H1 (cell line): Measurements from ENCODE around the gene C2orf80. TPM values are rescaled to one million over a fixed set of nuclear protein-coding genes. Genes with fewer than 3 reads are reported as not detected.

Experiments
- CTCF ChIA-PET: fragments of 300-600 bp; sonication (Branson Sonifier 250); formaldehyde crosslinking; loops from one replicate; lab custom pipeline; 2021; ENCODE audit not compliant: partially characterized antibody; lab: Charles Lee
- POLR2A ChIA-PET: fragments of 300-600 bp; sonication (Branson Sonifier 250); formaldehyde crosslinking; loops from one replicate; lab custom pipeline; 2021; ENCODE audit warnings: inconsistent platforms; ENCODE audit not compliant: partially characterized antibody; lab: Charles Lee
- DNase-seq, 2 experiments: peaks; one replicate each; pipeline versions ENCODE4 v3.0.0 to v3.0.0-alpha.2; 2010 to 2022; ENCODE audit warnings: low spot score in 2 of 2, low read depth in 1 of 2, mixed read lengths in 1 of 2
- FAIRE-seq: peaks from 2 replicates; lab custom pipeline; 2011; peaks lifted over from hg19 to GRCh38; lab: Jason Lieb, UNC
- H2AFZ ChIP-seq: 2 replicates; pipeline ENCODE4 v1.8.1; 2012; ENCODE audit warnings: low read length, inconsistent platforms
- H2AK5ac ChIP-seq: 2 replicates; pipeline ENCODE4 v1.6.1; 2013; ENCODE audit warnings: low read depth, low read length
- H2BK120ac ChIP-seq: replicated peaks from 2 replicates; pipeline ENCODE3; 2013; ENCODE audit warnings: low read depth, low read length, inconsistent platforms
- H2BK12ac ChIP-seq: 2 replicates; pipeline ENCODE4 v1.6.1; 2013; ENCODE audit warnings: low read depth, low read length
- H2BK15ac ChIP-seq: 2 replicates; pipeline ENCODE4 v1.6.1; 2013; ENCODE audit warnings: low read length
- H2BK20ac ChIP-seq: 2 replicates; pipeline ENCODE4 v1.6.1; 2013; ENCODE audit warnings: low read length
- H2BK5ac ChIP-seq: 2 replicates; pipeline ENCODE4 v1.6.1; 2013; ENCODE audit warnings: low read depth, low read length
- H3K14ac ChIP-seq: 2 replicates; pipeline ENCODE4 v1.6.1; 2013; ENCODE audit warnings: inconsistent platforms; ENCODE audit not compliant: insufficient read length
- H3K18ac ChIP-seq: 2 replicates; pipeline ENCODE4 v1.6.1; 2013; ENCODE audit warnings: low read length; ENCODE audit errors: extremely low read depth
- H3K23ac ChIP-seq: 2 replicates; pipeline ENCODE4 v1.6.1; 2013; ENCODE audit warnings: inconsistent platforms; ENCODE audit not compliant: insufficient read length
- H3K23me2 ChIP-seq: 2 replicates; pipeline ENCODE4 v1.6.1; 2013; ENCODE audit warnings: low read depth, low read length
- H3K27ac ChIP-seq: 2 replicates; pipeline ENCODE4 v1.6.1; 2011; ENCODE audit warnings: low read depth, low read length, inconsistent platforms
- H3K27me3 ChIP-seq, 4 experiments: replicated peaks in 1 of 4; 1 replicate in 1 of 4; 2 replicates in 3 of 4; pipeline versions ENCODE4 v1.6.1 to v1.8.1; 2011 to 2013; ENCODE audit warnings: low read length in 3 of 4, mild to moderate bottlenecking in 3 of 4, inconsistent platforms in 2 of 4, mixed read lengths in 2 of 4, moderate library complexity in 1 of 4; ENCODE audit not compliant: control insufficient read depth in 3 of 4, insufficient read depth in 3 of 4; ENCODE audit errors: extremely low read depth in 1 of 4
- H3K36me3 ChIP-seq, 4 experiments: 2 replicates each; pipeline versions ENCODE4 v1.6.1 to v1.8.1; 2011 to 2013; ENCODE audit warnings: mild to moderate bottlenecking in 4 of 4, low read length in 3 of 4, moderate library complexity in 2 of 4, control low read depth in 1 of 4, inconsistent platforms in 1 of 4; ENCODE audit not compliant: insufficient read depth in 4 of 4, control insufficient read depth in 2 of 4
- H3K4ac ChIP-seq: replicated peaks from 2 replicates; pipeline ENCODE3; 2013; ENCODE audit warnings: low read length, low read depth, mixed read lengths, inconsistent platforms; ENCODE audit not compliant: insufficient read length
- H3K4me1 ChIP-seq, 4 experiments: replicated peaks in 1 of 4; 1 replicate in 1 of 4; 2 replicates in 3 of 4; pipeline versions ENCODE4 v1.6.1 to v1.8.1; 2011 to 2013; ENCODE audit warnings: low read length in 3 of 4, inconsistent platforms in 2 of 4, mixed read lengths in 1 of 4; ENCODE audit not compliant: insufficient read depth in 4 of 4, control insufficient read depth in 3 of 4
- H3K4me2 ChIP-seq, 2 experiments: 2 replicates each; pipeline versions ENCODE4 v1.6.1 to v1.8.1; 2011 to 2013; ENCODE audit warnings: low read depth in 2 of 2, low read length in 2 of 2, control low read depth in 1 of 2, inconsistent platforms in 1 of 2, mild to moderate bottlenecking in 1 of 2; ENCODE audit not compliant: insufficient read depth in 1 of 2
- H3K4me3 ChIP-seq, 4 experiments: fragments of 200-600, 300-600 bp in 1 of 4; sonication (generic), shearing (Covaris generic), sonication (Bioruptor Twin) in 1 of 4; 2 replicates each; pipeline versions ENCODE4 v1.5.1 to v1.8.1; 2011 to 2016; ENCODE audit warnings: low read length in 4 of 4, low read depth in 3 of 4, control low read depth in 2 of 4, inconsistent platforms in 2 of 4, mild to moderate bottlenecking in 2 of 4, mixed read lengths in 1 of 4, moderate library complexity in 1 of 4; ENCODE audit not compliant: insufficient read depth in 2 of 4; ENCODE audit errors: extremely low read depth in 1 of 4
- H3K56ac ChIP-seq: replicated peaks from 2 replicates; pipeline ENCODE3; 2013; ENCODE audit warnings: low read depth, mild to moderate bottlenecking, mixed read lengths, low read length, inconsistent platforms; ENCODE audit not compliant: insufficient read length
- H3K79me1 ChIP-seq: 2 replicates; pipeline ENCODE4 v1.6.1; 2013; ENCODE audit warnings: low read depth, low read length, control low read depth
- H3K79me2 ChIP-seq, 2 experiments: 2 replicates each; pipeline versions ENCODE4 v1.6.1 to v1.8.1; 2012 to 2013; ENCODE audit warnings: low read length in 2 of 2, mild to moderate bottlenecking in 2 of 2, inconsistent platforms in 1 of 2; ENCODE audit not compliant: insufficient read depth in 2 of 2, control insufficient read depth in 1 of 2
- H3K9ac ChIP-seq, 4 experiments: replicated peaks in 1 of 4; 1 replicate in 1 of 4; 2 replicates in 3 of 4; pipeline versions ENCODE4 v1.6.1 to v1.8.1; 2011 to 2013; ENCODE audit warnings: low read depth in 3 of 4, low read length in 3 of 4, control low read depth in 2 of 4, mild to moderate bottlenecking in 2 of 4, moderate library complexity in 2 of 4, inconsistent platforms in 1 of 4; ENCODE audit errors: extremely low read depth in 1 of 4
- H3K9me3 ChIP-seq, 2 experiments: 2 replicates each; pipeline versions ENCODE4 v1.6.1 to v1.8.1; 2012 to 2013; ENCODE audit warnings: mild to moderate bottlenecking in 2 of 2, moderate library complexity in 2 of 2, control low read depth in 1 of 2, inconsistent platforms in 1 of 2, low read depth in 1 of 2, low read length in 1 of 2, mixed read lengths in 1 of 2; ENCODE audit not compliant: insufficient read depth in 2 of 2
- H4K20me1 ChIP-seq, 2 experiments: replicated peaks in 1 of 2; 2 replicates each; pipeline versions ENCODE3 to v1.8.1; 2011 to 2013; ENCODE audit warnings: inconsistent platforms in 2 of 2, low read length in 2 of 2, mild to moderate bottlenecking in 1 of 2; ENCODE audit not compliant: insufficient read depth in 2 of 2, control insufficient read depth in 1 of 2
- H4K5ac ChIP-seq: 2 replicates; pipeline ENCODE4 v1.6.1; 2013; ENCODE audit warnings: low read length, low read depth, mixed read lengths, inconsistent platforms; ENCODE audit not compliant: insufficient read length
- H4K8ac ChIP-seq: 2 replicates; pipeline ENCODE4 v1.8.0; 2013; ENCODE audit warnings: mild to moderate bottlenecking, moderate library complexity, low read length, inconsistent platforms; ENCODE audit not compliant: insufficient read depth; ENCODE audit errors: extremely low read depth
- H4K91ac ChIP-seq: replicated peaks from 2 replicates; pipeline ENCODE3; 2013; ENCODE audit warnings: low read length, mixed read lengths, inconsistent platforms; ENCODE audit not compliant: insufficient read length
- ASH2L ChIP-seq: fragments of 200-600, 300-600 bp; sonication (generic); IDR thresholded peaks from one replicate; pipeline ENCODE4 v1.7.1; 2017; ENCODE audit warnings: low read length
- SRF ChIP-seq: IDR thresholded peaks from 2 replicates; pipeline ENCODE4 v1.6.1; 2011; ENCODE audit warnings: mild to moderate bottlenecking, low read depth, low read length, moderate library complexity
- TCF12 ChIP-seq: IDR thresholded peaks from 2 replicates; pipeline ENCODE4 v1.6.1; 2011; ENCODE audit warnings: low read depth, mild to moderate bottlenecking, low read length
- WGBS, 2 experiments: shearing (Covaris generic) in 1 of 2; methylation state at CpG; one replicate each; pipeline versions ENCODE4 v1.1.6 to v1.1.7; 2013 to 2015; ENCODE audit warnings: low lambda C conversion rate in 2 of 2, mixed read lengths in 2 of 2, inconsistent platforms in 1 of 2, low coverage in 1 of 2, missing lambda C conversion rate in 1 of 2; ENCODE audit not compliant: insufficient replicate concordance in 2 of 2, insufficient coverage in 1 of 2, insufficient read length in 1 of 2; ENCODE audit errors: extremely low coverage in 1 of 2, missing lambda C conversion rate in 1 of 2; 5-methylcytosine and 5-hydroxymethylcytosine counted together
- polyA plus RNA-seq, 7 experiments: library from polyadenylated mRNA; depleted of rRNA in 3 of 7; stranded (reverse) in 5 of 7; unstranded in 2 of 7; fragments of >200 nt in 5 of 7; fragments of 200-250 nt in 2 of 7; gene quantifications; 1 replicate in 5 of 7; 2 replicates in 1 of 7; 4 replicates in 1 of 7; pipeline versions ENCODE4 v1.2.1 to v1.2.3, GENCODE V29; 2011 to 2013; ENCODE audit warnings: missing spikeins in 2 of 7, mixed read lengths in 2 of 7
- total RNA-seq: library from RNA; stranded (reverse); fragmentation: NEBNext Ultra II Directional; extraction: Animal tissue kit (Norgen Biotek cat#: 25700); gene quantifications from 2 replicates; pipeline ENCODE4 v1.2.1, GENCODE V29; 2021

Gene C2orf80
- total and polyA plus RNA-seq, 2 of the 8 experiments (the other 6 are each of a cell fraction or from before 2014, with no cell fraction given): 0.97 to 1.1 TPM

DNA sequence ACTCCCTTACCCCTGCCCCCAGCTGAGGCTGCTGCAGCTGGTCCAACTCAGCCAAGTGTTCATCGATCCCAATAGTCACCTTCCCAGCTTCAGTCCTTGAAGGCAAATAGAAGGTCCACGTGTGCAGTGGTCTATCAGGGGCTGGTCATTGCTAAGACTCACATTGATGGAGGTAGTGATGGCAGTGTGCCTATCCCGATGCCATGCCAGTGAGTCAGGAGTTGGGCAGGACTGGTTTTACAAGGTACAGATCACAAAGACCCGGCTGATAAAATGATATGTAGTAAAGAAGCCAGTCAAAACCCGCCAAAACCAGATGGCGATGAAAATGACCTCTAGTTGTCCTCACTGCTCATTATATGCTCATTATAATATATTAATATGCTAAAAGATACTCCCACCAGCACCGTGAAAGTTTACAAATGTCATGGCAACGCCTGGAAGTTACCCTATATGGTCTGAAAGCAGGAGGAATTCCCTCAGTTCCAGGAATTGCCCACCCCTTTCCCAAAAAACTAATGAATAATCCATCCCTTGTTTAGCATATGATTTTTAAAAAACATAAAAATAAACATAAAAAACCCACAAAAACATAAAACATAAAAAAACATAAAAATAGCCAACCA, 2.9 kb upstream of the C2orf80 start:
- TF ChIP-seq SRF: peak; percentile 31; the same call in 1 of the 2 replicates
- TF ChIP-seq TCF12: no peak
- no peak for TF ChIP-seq ASH2L
- Histone ChIP-seq H2AFZ (no peak overlapping the region), H4K8ac (no peak overlapping the region), H4K5ac (no peak overlapping the region), H2AK5ac (no peak overlapping the region), H3K18ac (no peak overlapping the region), H3K36me3 (no peaks in the 10 kb centered on the region), H3K4me1 (peaks cover 0 to 7% (median 4%) of the 10 kb centered on the region in 4 experiments; a peak in 2 of 7 replicates), H3K27ac (no peak overlapping the region), H3K23ac (no peak overlapping the region), H2BK12ac (no peak overlapping the region; the same call in 1 of the 2 replicates), H3K27me3 (no peaks in the 10 kb centered on the region), H2BK5ac (no peak overlapping the region), H4K20me1 (no peaks in the 10 kb centered on the region), H3K79me2 (no peaks in the 10 kb centered on the region), H3K4ac (no peak overlapping the region), H3K4me3 (no peak overlapping the region), H4K91ac (no peak overlapping the region), H3K79me1 (no peaks in the 10 kb centered on the region), H2BK20ac (no peak overlapping the region), H3K23me2 (no peaks in the 10 kb centered on the region), H2BK120ac (no peak overlapping the region), H3K9me3 (no peaks in the 10 kb centered on the region), H3K4me2 (no peak overlapping the region), H3K56ac (no peak overlapping the region), H2BK15ac (no peak overlapping the region), H3K9ac (no peak overlapping the region), H3K14ac (no peak overlapping the region)
- 90% methylated on average over 8 of the region's 8 CpGs; no CpG with 5 or more reads in 1 of the 2 experiments for WGBS, 2 experiments
- POLR2A ChIA-PET: interaction anchor here (0.7 to 1.1 kb wide), 2 partner anchors 11 to 47 kb away, joined by 3 read pairs; no protein-coding TSS in a partner anchor
- DNase-seq (no peak), FAIRE-seq (no peak)
- CTCF ChIA-PET: interaction anchor here (2.4 kb wide), 1 partner anchor 17 kb away, joined by 17 read pairs; no protein-coding TSS in a partner anchor
